Measurements from ENCODE around the gene PTP4A1.

PTP4A1 gene

DNA sequence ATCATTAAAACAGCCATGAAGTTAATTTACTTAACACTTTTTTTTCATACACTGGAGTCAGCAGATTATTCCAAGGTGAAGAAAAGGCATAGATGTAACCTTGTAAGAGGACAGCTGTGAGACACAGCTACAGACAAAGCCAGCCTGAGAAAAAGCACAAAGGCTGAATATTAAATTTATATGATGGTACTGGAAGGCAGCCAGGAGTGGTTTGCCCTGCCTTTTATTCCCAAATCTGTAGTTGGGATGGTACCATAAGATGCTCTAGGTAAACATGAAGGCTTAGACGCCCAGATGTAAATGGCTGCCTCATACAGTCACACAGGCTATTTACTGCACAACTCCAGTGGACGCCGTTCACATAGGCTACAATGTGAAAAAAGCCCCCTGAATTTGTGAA is 42.1 kb upstream of the PTP4A1 start:
- H3K27ac ChIP-seq = no peak overlapping the region
- TF ChIP-seq ZFX (IDR thresholded peaks at IDR 0.05) = no peak
- TF ChIP-seq, protein P1, sequence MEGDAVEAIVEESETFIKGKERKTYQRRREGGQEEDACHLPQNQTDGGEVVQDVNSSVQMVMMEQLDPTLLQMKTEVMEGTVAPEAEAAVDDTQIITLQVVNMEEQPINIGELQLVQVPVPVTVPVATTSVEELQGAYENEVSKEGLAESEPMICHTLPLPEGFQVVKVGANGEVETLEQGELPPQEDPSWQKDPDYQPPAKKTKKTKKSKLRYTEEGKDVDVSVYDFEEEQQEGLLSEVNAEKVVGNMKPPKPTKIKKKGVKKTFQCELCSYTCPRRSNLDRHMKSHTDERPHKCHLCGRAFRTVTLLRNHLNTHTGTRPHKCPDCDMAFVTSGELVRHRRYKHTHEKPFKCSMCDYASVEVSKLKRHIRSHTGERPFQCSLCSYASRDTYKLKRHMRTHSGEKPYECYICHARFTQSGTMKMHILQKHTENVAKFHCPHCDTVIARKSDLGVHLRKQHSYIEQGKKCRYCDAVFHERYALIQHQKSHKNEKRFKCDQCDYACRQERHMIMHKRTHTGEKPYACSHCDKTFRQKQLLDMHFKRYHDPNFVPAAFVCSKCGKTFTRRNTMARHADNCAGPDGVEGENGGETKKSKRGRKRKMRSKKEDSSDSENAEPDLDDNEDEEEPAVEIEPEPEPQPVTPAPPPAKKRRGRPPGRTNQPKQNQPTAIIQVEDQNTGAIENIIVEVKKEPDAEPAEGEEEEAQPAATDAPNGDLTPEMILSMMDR (conservative IDR thresholded peaks at IDR 0.05) = no peak

DNA sequence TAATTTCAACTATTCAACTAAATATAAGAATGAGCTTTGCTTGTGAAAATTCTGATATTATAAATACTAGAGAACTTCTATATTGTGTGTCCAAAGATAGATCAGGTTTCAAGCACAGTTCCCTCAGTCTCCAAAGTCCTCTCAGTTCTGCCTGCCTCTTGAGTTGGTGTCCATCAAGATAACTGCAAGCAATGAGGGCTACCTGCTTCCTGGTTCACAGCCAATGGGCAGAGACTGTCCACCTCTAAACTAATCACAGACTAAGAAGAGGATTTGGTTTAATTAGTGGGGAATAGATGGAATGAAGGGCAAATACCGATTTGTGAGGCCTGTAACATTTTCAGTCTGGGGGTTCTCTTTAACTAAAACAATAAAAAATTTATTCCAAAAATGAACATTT is 41.3 kb upstream of the PTP4A1 start:
- no peak for TF ChIP-seq ZFX (IDR thresholded peaks at IDR 0.05)
- TF ChIP-seq, protein P1 (conservative IDR thresholded peaks at IDR 0.05) = no peak
- no peak overlapping the region for H3K27ac ChIP-seq

DNA sequence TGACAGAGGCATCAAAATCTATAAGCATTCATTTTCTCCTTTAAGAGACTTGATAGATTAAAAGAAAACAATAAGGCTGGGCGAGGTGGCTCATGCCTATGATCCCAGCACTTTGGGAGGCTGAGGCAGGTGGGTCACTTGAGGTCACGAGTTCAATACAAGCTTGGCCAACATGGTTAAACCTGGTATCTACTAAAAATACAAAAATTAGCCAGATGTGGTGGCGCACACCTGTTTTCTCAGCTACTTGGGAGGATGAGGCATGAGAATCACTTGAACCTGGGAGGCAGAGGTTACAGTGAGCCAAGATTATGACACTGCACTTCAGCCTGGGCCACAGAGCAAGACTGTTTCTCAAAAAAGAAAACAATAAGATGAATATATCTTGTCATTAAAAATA is 39.3 kb upstream of the PTP4A1 start:
- TF ChIP-seq ZFX (IDR thresholded peaks at IDR 0.05) = no peak
- no peak overlapping the region for H3K27ac ChIP-seq

DNA sequence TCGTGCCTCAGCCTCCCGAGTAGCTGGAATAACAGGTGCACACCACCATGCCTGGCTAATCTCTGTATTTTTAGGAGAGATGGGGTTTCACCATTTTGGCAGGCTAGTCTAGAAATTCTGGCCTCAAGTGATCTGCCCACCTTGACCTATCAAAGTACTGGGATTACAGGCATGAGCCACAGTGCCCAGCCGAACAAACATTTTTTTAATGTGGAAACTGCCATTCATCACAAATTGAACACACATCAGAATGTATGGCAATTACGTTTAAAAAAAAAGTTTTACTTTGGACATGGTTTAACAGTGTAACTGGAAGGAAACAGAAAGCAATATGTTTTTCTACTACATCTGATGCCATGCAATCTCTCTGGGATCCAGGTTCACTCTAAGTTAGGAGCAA is 38.3 kb upstream of the PTP4A1 start:
- no peak for TF ChIP-seq ZFX (IDR thresholded peaks at IDR 0.05)
- TF ChIP-seq, protein P1 (conservative IDR thresholded peaks at IDR 0.05) = no peak
- H3K27ac ChIP-seq = no peak overlapping the region

DNA sequence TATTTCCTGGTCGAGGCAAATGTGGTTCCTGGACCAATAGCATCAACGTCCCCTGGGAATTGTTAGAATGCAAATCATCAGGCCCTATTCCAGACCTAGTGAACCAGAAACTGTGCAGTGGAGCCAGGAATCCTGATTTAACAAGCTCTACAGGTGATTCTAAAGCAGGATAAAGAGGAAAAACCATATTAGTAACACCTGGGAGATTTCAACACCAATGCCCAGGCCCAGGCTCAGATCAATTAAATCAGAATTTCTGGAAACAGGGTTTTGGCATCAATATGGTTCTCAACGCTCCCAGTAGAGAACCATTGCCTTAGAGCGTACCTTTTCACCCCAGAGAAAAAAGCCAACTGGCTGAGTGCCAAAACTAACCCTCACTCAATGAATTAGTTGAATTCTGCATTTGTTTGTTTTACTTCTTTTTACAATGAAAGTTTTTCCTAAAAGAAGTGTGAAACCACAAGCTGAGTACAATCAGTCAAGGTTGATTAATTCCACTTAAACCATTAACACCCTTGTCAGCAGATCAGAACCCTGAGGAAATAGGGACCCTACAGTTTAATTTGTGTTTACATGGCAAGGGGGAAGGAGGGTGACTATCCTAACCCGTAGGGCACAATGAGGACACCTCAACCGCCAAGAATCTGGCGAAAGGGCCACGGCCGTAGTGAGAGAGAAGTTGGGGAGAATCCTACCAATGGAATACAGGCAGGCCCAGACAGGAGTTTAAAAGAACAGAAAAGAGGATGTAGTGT is 34.9 kb upstream of the PTP4A1 start:
- no peak overlapping the region for H3K27ac ChIP-seq
- TF ChIP-seq ZFX (IDR thresholded peaks at IDR 0.05) = no peak
- TF ChIP-seq, protein P1 (conservative IDR thresholded peaks at IDR 0.05) = no peak

DNA sequence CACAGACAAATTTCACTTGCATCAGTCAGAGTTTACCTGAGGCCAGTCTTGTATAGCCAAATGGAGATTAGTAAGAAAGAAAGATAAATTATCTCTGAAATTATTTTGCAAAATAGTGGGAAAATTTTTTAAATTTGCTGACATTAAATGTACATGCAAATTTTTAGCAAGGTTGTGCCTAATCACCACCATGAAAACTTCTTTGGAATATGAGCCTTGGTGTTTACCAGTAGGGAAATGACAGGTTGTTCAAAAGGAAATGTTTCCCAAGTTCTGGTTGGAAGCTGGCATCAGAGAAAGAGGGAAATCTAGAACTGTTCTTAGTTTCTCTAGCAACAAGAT is 34.4 kb upstream of the PTP4A1 start:
- TF ChIP-seq, protein P1 (conservative IDR thresholded peaks at IDR 0.05) = no peak
- no peak for TF ChIP-seq ZFX (IDR thresholded peaks at IDR 0.05)
- H3K27ac ChIP-seq = no peak overlapping the region

DNA sequence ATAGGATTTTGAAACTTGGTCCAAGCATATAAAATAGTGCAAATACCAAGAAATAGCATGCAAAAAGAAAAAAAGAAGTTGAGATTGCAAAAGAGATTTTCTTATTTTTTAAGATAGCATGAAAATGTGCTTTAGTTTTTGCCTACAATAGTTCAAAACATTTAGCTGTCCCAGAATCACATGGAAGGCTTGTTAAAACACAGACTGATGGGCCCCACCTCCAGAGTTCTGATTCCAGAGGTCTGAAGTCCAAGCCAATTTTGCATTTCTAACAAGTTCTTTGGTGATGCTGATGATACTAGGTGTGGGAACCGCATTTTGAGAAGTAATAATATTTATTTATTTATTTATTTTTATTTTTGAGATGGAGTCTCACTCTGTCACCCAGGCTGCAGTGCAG is 33.7 kb upstream of the PTP4A1 start:
- H3K27ac ChIP-seq = no peak overlapping the region
- TF ChIP-seq, protein P1 (conservative IDR thresholded peaks at IDR 0.05) = no peak
- no peak for TF ChIP-seq ZFX (IDR thresholded peaks at IDR 0.05)

DNA sequence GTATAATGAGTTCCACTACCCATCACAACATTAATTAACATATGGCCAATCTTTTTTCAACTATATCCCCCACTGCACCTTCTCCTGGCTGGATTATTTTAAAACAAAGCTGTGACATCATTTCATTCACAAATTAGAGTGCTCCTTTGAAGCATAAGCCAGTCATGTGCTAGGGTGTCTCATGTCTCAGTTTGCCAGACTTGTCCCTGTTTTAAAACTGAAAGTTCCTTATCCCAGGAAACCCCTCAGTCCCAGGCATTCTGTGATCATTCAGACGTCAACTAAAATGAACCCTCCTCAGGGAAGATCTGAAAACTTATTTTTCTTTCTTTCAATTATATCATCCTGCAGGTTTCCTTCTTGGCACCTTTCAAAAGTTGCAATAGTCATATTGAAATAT is 29.3 kb upstream of the PTP4A1 start:
- TF ChIP-seq ZFX (IDR thresholded peaks at IDR 0.05) = no peak
- TF ChIP-seq, protein P1 (conservative IDR thresholded peaks at IDR 0.05) = no peak

More for the DNA sequence above, 29.3 kb upstream of the PTP4A1 start:
- no peak overlapping the region for H3K27ac ChIP-seq
